OCI-LY7 (cell line): ENCODE results near the gene PHETA1.

Experiments used
- CTCF ChIP-seq: fragments of 200-600 bp; sonication (generic); conservative IDR thresholded peaks from 2 replicates; pipeline ENCODE4 v1.5.1; 2014; ENCODE audit warnings: mild to moderate bottlenecking, antibody characterized with exemption, low read length, moderate library complexity, mixed read lengths
- EZH2phosphoT487 ChIP-seq: fragments of 200-600 bp; sonication (generic); IDR thresholded peaks from 2 replicates; pipeline ENCODE4 v1.6.1; 2018; ENCODE audit warnings: low read depth, borderline replicate concordance, mild to moderate bottlenecking, mixed run types, antibody characterized with exemption, low read length, moderate library complexity, mixed read lengths

DNA sequence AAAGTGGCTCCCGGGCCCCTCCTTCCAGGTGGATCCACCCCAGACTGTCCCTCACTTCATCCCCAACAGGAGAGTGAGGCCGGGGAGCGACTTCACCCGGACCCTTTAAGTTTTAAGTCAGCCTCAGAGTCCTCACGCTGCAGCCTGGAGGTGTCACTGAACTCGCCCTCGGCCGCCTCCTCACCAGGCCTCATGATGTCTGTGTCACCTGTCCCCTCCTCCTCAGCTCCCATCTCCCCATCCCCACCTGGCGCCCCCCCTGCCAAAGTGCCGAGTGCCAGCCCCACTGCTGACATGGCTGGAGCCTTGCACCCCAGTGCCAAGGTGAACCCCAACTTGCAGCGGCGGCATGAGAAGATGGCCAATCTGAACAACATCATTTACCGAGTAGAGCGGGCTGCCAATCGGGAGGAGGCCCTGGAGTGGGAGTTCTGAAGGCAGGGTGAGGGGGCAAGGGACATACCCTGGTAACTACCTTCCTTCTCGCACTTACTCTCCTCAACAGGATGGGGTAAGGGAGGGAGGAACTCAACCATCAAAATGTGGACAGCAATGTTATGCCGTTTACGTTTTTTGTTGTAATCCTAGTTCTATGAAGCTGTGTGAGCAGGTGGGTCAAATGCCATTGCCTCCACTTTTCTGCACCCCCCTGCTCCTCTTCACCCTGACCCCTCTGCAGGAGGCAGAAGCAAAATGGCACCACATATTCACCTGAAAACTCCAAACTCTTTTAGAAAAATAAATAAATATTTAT, 20.8 kb downstream of the PHETA1 start:
- TF ChIP-seq CTCF (no peak), EZH2phosphoT487 (no peak)
